NT2/D1 (cell line): ENCODE data around the gene INSIG1.

Experiments
- YY1 ChIP-seq: IDR thresholded peaks from 2 replicates; pipeline ENCODE4 v1.6.1; 2011; ENCODE audit not compliant: insufficient read length, insufficient read depth
- ZNF274 ChIP-seq: IDR thresholded peaks from 2 replicates; pipeline ENCODE4 v1.6.1; 2011; ENCODE audit warnings: mild to moderate bottlenecking, low read depth, low read length

DNA sequence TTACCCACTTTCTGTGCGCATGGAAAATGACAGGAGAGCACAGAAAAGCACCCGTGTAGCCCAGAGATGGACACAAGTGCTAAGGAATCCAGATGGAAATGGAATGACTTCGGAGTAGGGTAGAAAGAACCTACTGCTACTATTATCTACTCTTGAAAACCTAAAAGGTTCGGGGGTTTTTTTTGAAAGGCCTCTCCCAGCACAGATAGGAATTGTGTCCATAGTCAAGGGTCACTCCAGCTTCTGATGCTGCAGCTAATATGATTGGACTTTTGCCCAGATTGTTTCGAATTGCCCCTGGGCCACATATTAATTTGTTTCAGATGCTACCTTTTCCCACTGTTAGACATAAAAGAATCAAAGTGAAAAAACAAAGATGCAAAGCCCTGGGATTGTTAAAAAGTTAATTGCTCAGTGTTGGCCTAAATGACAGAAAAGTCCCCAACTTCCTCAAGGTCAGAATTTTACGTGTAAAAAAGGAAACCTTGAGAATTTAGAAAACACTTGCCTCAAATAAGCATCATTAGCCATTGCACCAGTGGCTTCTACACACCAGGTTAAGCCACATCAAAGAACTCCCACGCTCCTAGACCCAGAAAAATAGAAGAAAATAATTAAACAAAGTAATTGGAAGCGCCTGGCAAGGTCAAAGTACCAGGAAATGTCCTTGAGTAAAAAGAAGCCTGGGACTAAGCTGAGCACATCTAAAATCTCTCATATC, 40.8 kb upstream of the INSIG1 start:
- no peak for TF ChIP-seq ZNF274
- no peak for TF ChIP-seq YY1
